A673 (cell line): Measurements from ENCODE around the gene CIITA.

Source experiments
- EZH2 ChIP-seq: fragments of 200-600 bp; sonication (generic); IDR thresholded peaks from 2 replicates; pipeline ENCODE4 v1.6.1; 2017; ENCODE audit warnings: borderline replicate concordance, low read depth, mild to moderate bottlenecking, mixed read lengths, antibody characterized with exemption, low read length; ENCODE audit not compliant: poor library complexity, severe bottlenecking
- TF ChIP-seq, protein P1 (sequence below): fragments of 300-800, 200-600 bp; sonication (generic); conservative IDR thresholded peaks from 2 replicates; pipeline ENCODE4 v1.5.1; 2017; ENCODE audit warnings: low read depth, mild to moderate bottlenecking, antibody characterized with exemption, low read length, moderate library complexity, mixed read lengths

DNA sequence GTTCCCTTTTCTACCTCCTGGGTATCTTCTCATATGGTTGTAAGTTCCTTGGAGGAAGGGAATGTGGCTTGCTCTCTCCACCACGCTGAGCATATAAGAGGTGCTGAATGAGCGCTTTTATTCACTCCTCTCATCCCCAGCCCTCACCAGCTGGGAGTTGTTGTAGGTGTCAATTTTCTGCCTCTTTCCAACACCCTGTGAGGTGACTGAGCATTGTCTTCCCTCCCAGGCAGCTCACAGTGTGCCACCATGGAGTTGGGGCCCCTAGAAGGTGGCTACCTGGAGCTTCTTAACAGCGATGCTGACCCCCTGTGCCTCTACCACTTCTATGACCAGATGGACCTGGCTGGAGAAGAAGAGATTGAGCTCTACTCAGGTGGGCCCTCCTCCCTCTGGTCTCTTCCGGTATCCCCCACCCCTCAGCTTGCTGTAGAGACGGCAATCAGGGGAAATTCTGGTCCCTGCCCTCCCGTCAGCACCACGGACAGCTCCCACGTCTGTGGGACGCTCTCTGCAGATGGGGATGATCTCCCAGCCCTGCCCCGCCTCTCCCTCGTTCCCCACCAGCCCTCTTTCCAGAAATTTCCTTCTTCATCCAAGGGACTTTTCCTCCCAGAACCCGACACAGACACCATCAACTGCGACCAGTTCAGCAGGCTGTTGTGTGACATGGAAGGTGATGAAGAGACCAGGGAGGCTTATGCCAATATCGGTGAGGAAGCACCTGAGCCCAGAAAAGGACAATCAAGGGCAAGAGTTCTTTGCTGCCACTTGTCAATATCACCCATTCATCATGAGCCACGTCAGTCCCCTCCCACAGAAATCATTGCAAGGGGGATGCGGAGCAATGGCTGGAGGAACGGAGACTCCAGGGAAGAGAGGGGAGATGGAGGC, 18.3 kb downstream of the CIITA start:
- TF ChIP-seq, protein P1, sequence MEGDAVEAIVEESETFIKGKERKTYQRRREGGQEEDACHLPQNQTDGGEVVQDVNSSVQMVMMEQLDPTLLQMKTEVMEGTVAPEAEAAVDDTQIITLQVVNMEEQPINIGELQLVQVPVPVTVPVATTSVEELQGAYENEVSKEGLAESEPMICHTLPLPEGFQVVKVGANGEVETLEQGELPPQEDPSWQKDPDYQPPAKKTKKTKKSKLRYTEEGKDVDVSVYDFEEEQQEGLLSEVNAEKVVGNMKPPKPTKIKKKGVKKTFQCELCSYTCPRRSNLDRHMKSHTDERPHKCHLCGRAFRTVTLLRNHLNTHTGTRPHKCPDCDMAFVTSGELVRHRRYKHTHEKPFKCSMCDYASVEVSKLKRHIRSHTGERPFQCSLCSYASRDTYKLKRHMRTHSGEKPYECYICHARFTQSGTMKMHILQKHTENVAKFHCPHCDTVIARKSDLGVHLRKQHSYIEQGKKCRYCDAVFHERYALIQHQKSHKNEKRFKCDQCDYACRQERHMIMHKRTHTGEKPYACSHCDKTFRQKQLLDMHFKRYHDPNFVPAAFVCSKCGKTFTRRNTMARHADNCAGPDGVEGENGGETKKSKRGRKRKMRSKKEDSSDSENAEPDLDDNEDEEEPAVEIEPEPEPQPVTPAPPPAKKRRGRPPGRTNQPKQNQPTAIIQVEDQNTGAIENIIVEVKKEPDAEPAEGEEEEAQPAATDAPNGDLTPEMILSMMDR: no peak
- TF ChIP-seq EZH2: no peak
